Activated CD8-positive, alpha-beta memory T cell treated with anti-CD3 and anti-CD28 coated beads for 24 hours (primary cell): ENCODE data around the gene NUB1.

Experiments
- DNase-seq: peaks from one replicate; pipeline ENCODE4 v3.0.0-alpha.2; 2020

The NUB1 gene

GRCh38 chr7:151347200-151347599 is 5.6 kb downstream of the NUB1 start:
- no peak for DNase-seq

- no peak for DNase-seq
Observed at GRCh38 chr7:151348970-151349369, 7.4 kb downstream of the NUB1 start.

GRCh38 chr7:151349507-151349853 is 7.9 kb downstream of the NUB1 start:
- no peak for DNase-seq

- DNase-seq, result peak; percentile 70
Observed at GRCh38 chr7:151351027-151351426, 9.4 kb downstream of the NUB1 start.

- DNase-seq, result peak; percentile 73
Observed at GRCh38 chr7:151351967-151352366, 10.4 kb downstream of the NUB1 start.

GRCh38 chr7:151352512-151352911 is 10.9 kb downstream of the NUB1 start:
- no peak for DNase-seq

GRCh38 chr7:151361193-151361959 is 19.8 kb downstream of the NUB1 start:
- no peak for DNase-seq

- DNase-seq, result no peak
Observed at GRCh38 chr7:151363182-151363581, 21.6 kb downstream of the NUB1 start.

- no peak for DNase-seq
Observed at GRCh38 chr7:151366166-151366879, 24.7 kb downstream of the NUB1 start.

- no peak for DNase-seq
Observed at GRCh38 chr7:151366880-151367222, 25.2 kb downstream of the NUB1 start.

GRCh38 chr7:151367284-151367683 is 25.7 kb downstream of the NUB1 start:
- DNase-seq, result no peak

GRCh38 chr7:151368136-151368571 is 26.5 kb downstream of the NUB1 start:
- peak; percentile 89 for DNase-seq

GRCh38 chr7:151371266-151371665 is 29.7 kb downstream of the NUB1 start:
- no peak for DNase-seq

GRCh38 chr7:151372612-151373265 is 31.1 kb downstream of the NUB1 start:
- no peak for DNase-seq

GRCh38 chr7:151373599-151373998 is 32.0 kb downstream of the NUB1 start:
- no peak for DNase-seq

- DNase-seq, result no peak
Observed at GRCh38 chr7:151374139-151374538, 32.5 kb downstream of the NUB1 start.

GRCh38 chr7:151374726-151375125 is 33.1 kb downstream of the NUB1 start:
- DNase-seq, result no peak

GRCh38 chr7:151375530-151376217 is 34.1 kb downstream of the NUB1 start:
- no peak for DNase-seq

- no peak for DNase-seq
Observed at GRCh38 chr7:151376218-151376902, 34.7 kb downstream of the NUB1 start.

GRCh38 chr7:151377406-151377805 is 35.8 kb downstream of the NUB1 start:
- no peak for DNase-seq

GRCh38 chr7:151378011-151378410 is 36.4 kb downstream of the NUB1 start:
- DNase-seq, result no peak

- no peak for DNase-seq
Observed at GRCh38 chr7:151378496-151379192, 37.0 kb downstream of the NUB1 start.
